MM.1S (cell line): ENCODE results near the gene PADI2.

Experiments used
- DNase-seq: peaks from one replicate; pipeline ENCODE4 v3.0.0-alpha.2; 2015
- H2AFZ ChIP-seq: fragments of 300-600 bp; sonication (generic); 2 replicates; pipeline ENCODE4 v1.6.0; 2016; ENCODE audit warnings: antibody characterized with exemption, low read length
- H3F3A ChIP-seq: fragments of 300-600 bp; sonication (generic); 2 replicates; pipeline ENCODE4 v1.6.1; 2016; ENCODE audit warnings: mild to moderate bottlenecking, antibody characterized with exemption, low read length, moderate library complexity, mixed read lengths; ENCODE audit not compliant: insufficient read depth
- H3K27ac ChIP-seq: fragments of 300-600 bp; sonication (generic); 2 replicates; pipeline ENCODE4 v1.5.1; 2016; ENCODE audit warnings: mild to moderate bottlenecking, low read length
- H3K27me3 ChIP-seq: fragments of 300-600 bp; sonication (generic); replicated peaks from 2 replicates; pipeline ENCODE4 v1.6.0; 2016; ENCODE audit warnings: low read length; ENCODE audit not compliant: insufficient read depth
- H3K36me3 ChIP-seq: fragments of 300-600 bp; sonication (generic); replicated peaks from 2 replicates; pipeline ENCODE4 v1.6.1; 2016; ENCODE audit warnings: mild to moderate bottlenecking, low read length, mixed read lengths; ENCODE audit not compliant: insufficient read depth
- H3K4me1 ChIP-seq: fragments of 300-600 bp; sonication (generic); 2 replicates; pipeline ENCODE4 v1.6.1; 2016; ENCODE audit warnings: low read length, mixed read lengths
- H3K4me2 ChIP-seq: fragments of 300-600 bp; sonication (generic); 2 replicates; pipeline ENCODE4 v1.6.0; 2016; ENCODE audit warnings: low read depth, low read length
- H3K4me3 ChIP-seq: fragments of 300-600 bp; sonication (generic); 2 replicates; pipeline ENCODE4 v1.5.1; 2016; ENCODE audit warnings: low read length, mixed read lengths
- H3K79me2 ChIP-seq: fragments of 300-600 bp; sonication (generic); 2 replicates; pipeline ENCODE4 v1.6.1; 2016; ENCODE audit warnings: mixed run types, low read length, mixed read lengths
- H3K9ac ChIP-seq: fragments of 300-600 bp; sonication (generic); 2 replicates; pipeline ENCODE4 v1.6.1; 2016; ENCODE audit warnings: low read length, mixed read lengths
- H3K9me2 ChIP-seq: fragments of 300-600 bp; sonication (generic); replicated peaks from 2 replicates; pipeline ENCODE4 v1.6.1; 2016; ENCODE audit warnings: mild to moderate bottlenecking, low read length, mixed read lengths; ENCODE audit not compliant: insufficient read depth
- H3K9me3 ChIP-seq: fragments of 300-600 bp; sonication (generic); replicated peaks from 2 replicates; pipeline ENCODE4 v1.6.1; 2016; ENCODE audit warnings: mild to moderate bottlenecking, low read length, mixed read lengths; ENCODE audit not compliant: insufficient read depth
- H4K20me1 ChIP-seq: fragments of 300-600 bp; sonication (generic); 2 replicates; pipeline ENCODE4 v1.6.1; 2016; ENCODE audit warnings: mild to moderate bottlenecking, low read length, moderate library complexity, mixed read lengths; ENCODE audit not compliant: insufficient read depth
- CTCF ChIP-seq: fragments of 300-600 bp; sonication (generic); IDR thresholded peaks from 2 replicates; pipeline ENCODE4 v1.5.1; 2016; ENCODE audit warnings: antibody characterized with exemption, low read length, mixed read lengths
- EZH2 ChIP-seq: fragments of 300-600 bp; sonication (generic); optimal IDR thresholded peaks from 2 replicates; pipeline ENCODE3; 2017; ENCODE audit warnings: low read depth, mild to moderate bottlenecking, antibody characterized with exemption, low read length, mixed read lengths
- EZH2phosphoT487 ChIP-seq: fragments of 300-600 bp; sonication (generic); IDR thresholded peaks from 2 replicates; pipeline ENCODE4 v1.6.1; 2018; ENCODE audit warnings: antibody characterized with exemption, low read length

PADI2 gene

GRCh38 chr1:17095141-17095540 lies 24.1 kb downstream of the PADI2 start:
- H3K4me2 ChIP-seq, result no peak overlapping the region
- H3F3A ChIP-seq, result no peaks in the 10 kb centered on the region

GRCh38 chr1:17094664-17095063 lies 24.6 kb downstream of the PADI2 start:
- H3K9ac ChIP-seq, result no peak overlapping the region
- no peak overlapping the region for H3K4me2 ChIP-seq
- H3K9me3 ChIP-seq, result no peaks in the 10 kb centered on the region
- H3K27ac ChIP-seq, result no peak overlapping the region
- no peaks in the 10 kb centered on the region for H3K4me1 ChIP-seq
- no peaks in the 10 kb centered on the region for H4K20me1 ChIP-seq
- H2AFZ ChIP-seq, result no peak overlapping the region
- H3K36me3 ChIP-seq, result no peaks in the 10 kb centered on the region
- DNase-seq, result no peak
- no peaks in the 10 kb centered on the region for H3K9me2 ChIP-seq
- H3K27me3 ChIP-seq, result peaks cover 98% of the 10 kb centered on the region
- no peaks in the 10 kb centered on the region for H3K79me2 ChIP-seq
- no peak overlapping the region for H3K4me3 ChIP-seq
- H3F3A ChIP-seq, result no peaks in the 10 kb centered on the region
- TF ChIP-seq EZH2phosphoT487 (no peak), CTCF (no peak), EZH2 (no peak)

More at GRCh38 chr1:17095141-17095540, 24.1 kb downstream of the PADI2 start:
- no peak for TF ChIP-seq EZH2phosphoT487
- TF ChIP-seq EZH2, result no peak
- TF ChIP-seq CTCF, result no peak
- Histone ChIP-seq H3K9me3 (no peaks in the 10 kb centered on the region), H3K4me1 (no peaks in the 10 kb centered on the region), H3K79me2 (no peaks in the 10 kb centered on the region), H3K9me2 (no peaks in the 10 kb centered on the region), H3K36me3 (no peaks in the 10 kb centered on the region), H3K27ac (no peak overlapping the region), H3K27me3 (peaks cover 98% of the 10 kb centered on the region), H4K20me1 (no peaks in the 10 kb centered on the region), H2AFZ (no peak overlapping the region), H3K4me3 (no peak overlapping the region), H3K9ac (no peak overlapping the region)
- DNase-seq, result no peak

- H4K20me1 ChIP-seq, result no peaks in the 10 kb centered on the region
- H3K4me1 ChIP-seq, result no peaks in the 10 kb centered on the region
- no peak overlapping the region for H3K9ac ChIP-seq
- no peaks in the 10 kb centered on the region for H3K36me3 ChIP-seq
- no peaks in the 10 kb centered on the region for H3K9me2 ChIP-seq
- H3K27ac ChIP-seq, result no peak overlapping the region
- H3K79me2 ChIP-seq, result no peaks in the 10 kb centered on the region
- TF ChIP-seq EZH2 (no peak), EZH2phosphoT487 (no peak), CTCF (no peak)
- no peak overlapping the region for H2AFZ ChIP-seq
- peaks cover 98% of the 10 kb centered on the region for H3K27me3 ChIP-seq
- H3K4me3 ChIP-seq, result no peak overlapping the region
- no peak overlapping the region for H3K4me2 ChIP-seq
- H3K9me3 ChIP-seq, result no peaks in the 10 kb centered on the region
- H3F3A ChIP-seq, result no peaks in the 10 kb centered on the region
- no peak for DNase-seq
Observed at GRCh38 chr1:17093822-17094393, 25.3 kb downstream of the PADI2 start.
